ENCODE results near the gene CD300A.

The CD300A gene

DNA sequence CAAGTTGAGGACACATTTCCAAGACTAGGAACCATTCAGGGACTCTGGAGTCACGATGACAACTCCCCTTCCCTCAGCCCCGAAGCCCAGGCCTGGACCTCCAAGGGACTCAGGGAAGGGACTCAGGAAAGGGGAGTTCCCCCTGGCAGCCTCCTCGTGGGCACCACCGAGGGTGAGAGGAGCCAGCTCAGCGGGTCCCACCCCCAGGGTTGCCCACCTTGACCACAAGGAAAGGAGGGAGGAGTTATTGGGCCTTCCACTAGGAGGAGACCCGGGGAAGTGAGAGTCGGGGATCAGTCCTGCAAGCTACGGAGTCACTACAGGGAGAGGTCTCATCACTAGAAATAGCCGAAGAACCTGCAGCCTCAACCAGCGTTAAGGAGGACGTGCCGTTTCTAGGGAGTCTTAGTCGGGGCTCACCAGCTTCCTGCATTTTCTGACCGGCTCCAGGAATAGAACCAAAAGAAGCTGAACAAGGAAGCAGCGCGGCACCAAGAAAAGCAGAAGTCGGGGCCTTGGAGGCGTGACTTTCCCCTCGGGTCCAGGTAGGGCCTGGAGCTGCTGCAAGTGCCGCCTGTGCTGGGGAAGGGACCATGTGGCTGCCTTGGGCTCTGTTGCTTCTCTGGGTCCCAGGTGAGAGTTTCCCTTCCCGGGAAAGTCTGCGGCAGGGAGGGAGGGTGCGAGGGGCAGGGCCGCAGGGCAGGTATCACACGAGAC lies at the start of gene CD300A:
Gene CD300A, plus strand, starts transcription at position 524 of the 717 bp plus-strand sequence. Its CDS starts 70 bp downstream, at position 594.
- TF ChIP-seq, protein P1, sequence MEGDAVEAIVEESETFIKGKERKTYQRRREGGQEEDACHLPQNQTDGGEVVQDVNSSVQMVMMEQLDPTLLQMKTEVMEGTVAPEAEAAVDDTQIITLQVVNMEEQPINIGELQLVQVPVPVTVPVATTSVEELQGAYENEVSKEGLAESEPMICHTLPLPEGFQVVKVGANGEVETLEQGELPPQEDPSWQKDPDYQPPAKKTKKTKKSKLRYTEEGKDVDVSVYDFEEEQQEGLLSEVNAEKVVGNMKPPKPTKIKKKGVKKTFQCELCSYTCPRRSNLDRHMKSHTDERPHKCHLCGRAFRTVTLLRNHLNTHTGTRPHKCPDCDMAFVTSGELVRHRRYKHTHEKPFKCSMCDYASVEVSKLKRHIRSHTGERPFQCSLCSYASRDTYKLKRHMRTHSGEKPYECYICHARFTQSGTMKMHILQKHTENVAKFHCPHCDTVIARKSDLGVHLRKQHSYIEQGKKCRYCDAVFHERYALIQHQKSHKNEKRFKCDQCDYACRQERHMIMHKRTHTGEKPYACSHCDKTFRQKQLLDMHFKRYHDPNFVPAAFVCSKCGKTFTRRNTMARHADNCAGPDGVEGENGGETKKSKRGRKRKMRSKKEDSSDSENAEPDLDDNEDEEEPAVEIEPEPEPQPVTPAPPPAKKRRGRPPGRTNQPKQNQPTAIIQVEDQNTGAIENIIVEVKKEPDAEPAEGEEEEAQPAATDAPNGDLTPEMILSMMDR (IDR thresholded peaks at IDR 0.05; ENCODE audit: insufficient read depth, low read depth, low read length, missing control alignments), result no peak
- DNase-seq (ENCODE audit: low read depth), result no peak
- no peak within 1 kb of the TSS for H3K4me3 ChIP-seq (ENCODE audit: low read length)

DNA sequence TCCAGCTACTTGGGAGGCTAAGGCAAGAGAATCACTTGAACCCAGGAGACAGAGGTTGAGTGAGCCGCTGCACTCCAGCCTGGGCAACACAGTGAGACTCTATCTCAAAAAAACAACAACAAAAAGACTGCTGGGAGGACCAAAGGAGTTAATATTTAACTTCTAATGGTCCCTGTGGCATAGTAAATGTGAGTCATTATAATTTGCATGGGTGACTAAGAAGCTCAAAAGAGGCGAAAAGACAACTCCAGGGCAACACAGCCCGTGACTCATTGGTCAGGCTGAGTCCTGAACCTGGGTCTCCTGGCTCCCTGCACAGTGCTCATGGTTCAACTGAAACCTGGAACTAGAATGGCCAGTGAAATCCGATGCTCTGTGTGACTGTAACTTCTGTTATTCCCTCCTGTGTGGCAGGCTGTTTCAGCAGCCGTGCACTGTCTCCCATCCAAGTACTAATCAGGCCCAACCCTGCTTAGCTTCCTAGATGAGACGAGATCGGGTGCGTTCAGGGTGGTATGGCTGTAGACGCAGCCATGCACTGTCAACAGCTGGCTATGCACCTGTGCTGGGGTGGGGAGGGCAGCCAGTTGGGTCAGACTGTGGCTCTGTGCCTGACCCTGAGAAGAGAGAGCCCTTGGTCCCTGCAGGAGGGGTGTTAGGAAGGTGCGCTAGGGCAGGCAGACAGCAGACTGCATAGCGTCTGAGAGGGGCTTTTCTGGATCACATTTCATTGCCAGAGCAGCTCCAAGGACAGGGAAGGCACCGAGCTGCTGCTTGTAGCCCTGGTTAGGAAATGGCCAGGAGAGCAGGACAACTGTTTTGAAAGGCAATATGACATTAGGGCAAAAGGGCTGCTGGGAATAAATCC lies 49.0 kb upstream of the CD300A start:
- TF ChIP-seq, protein P1 (IDR thresholded peaks at IDR 0.05; ENCODE audit: insufficient read depth, low read depth, low read length, missing control alignments), result no peak
- peak; percentile 67 for DNase-seq (ENCODE audit: low read depth)
- no peak overlapping the region for H3K4me3 ChIP-seq (ENCODE audit: low read length)

DNA sequence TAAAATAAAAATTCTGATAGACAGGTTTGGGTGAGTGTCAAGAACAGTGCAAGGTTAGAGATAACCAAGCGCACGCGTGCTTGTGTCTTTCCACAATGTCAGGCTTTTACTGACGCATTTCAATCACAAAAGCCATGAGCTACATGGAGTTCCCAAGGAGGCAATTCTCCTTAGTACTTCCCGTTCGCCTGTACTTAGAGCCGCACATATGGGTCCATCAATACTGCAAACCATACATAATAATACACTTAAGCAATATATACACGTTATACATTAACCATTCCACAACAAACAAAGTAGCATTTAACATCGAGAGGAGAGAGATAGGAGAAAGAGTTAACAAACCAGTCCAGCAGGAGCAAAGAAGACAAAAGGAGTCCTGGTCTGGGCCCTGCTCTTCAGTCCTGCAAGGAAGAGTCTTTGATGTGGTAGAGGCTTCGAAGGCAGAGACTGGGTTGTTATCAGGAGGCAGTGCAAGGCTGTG lies 46.5 kb upstream of the CD300A start:
- H3K4me3 ChIP-seq (ENCODE audit: low read length), result no peak overlapping the region
- no peak for DNase-seq (ENCODE audit: low read depth)
- TF ChIP-seq, protein P1 (IDR thresholded peaks at IDR 0.05; ENCODE audit: insufficient read depth, low read depth, low read length, missing control alignments), result no peak

DNA sequence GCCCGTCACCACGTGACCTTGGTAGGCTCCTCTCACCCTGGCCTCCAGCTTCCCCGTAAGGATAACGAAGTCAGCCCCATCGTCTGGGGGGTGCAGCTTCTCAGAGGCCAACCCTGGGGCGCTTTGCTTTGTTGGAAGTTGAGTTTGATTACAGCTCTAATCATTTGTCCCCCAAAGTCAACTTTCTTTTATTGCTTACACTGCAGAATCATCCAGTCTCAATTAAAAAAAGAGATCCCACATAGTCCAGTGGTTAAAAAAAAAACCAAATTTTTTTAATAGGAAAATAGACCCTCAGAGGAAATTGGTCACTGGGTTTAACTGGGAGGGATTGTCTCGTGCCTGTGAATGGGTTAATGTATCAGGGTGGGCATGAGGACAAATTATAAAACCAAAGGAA lies 42.3 kb upstream of the CD300A start:
- H3K4me3 ChIP-seq (ENCODE audit: low read length), result no peak overlapping the region
- no peak for DNase-seq (ENCODE audit: low read depth)
- TF ChIP-seq, protein P1 (IDR thresholded peaks at IDR 0.05; ENCODE audit: insufficient read depth, low read depth, low read length, missing control alignments), result no peak

DNA sequence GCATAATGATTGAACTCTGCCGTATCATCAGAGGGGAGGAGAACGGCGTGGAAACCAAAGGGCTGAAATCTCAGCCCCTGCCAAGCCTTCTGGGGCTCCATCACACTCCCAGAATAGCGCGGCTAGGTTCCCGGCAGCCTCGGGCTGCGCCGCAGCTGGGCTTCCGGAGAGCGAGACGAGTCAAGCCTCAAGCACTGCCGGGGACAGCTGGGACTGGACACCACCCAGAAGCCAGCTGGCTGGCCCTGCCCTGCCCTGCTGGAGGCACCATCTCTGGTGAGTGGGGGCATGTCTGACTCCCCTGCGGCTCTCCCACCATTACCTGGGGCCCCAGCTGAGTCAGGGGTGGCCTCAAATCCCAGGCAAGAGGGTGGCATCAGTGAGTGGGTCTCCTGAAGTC lies 41.8 kb upstream of the CD300A start:
- no peak for DNase-seq (ENCODE audit: low read depth)
- H3K4me3 ChIP-seq (ENCODE audit: low read length), result no peak overlapping the region
- TF ChIP-seq, protein P1 (IDR thresholded peaks at IDR 0.05; ENCODE audit: insufficient read depth, low read depth, low read length, missing control alignments), result no peak

DNA sequence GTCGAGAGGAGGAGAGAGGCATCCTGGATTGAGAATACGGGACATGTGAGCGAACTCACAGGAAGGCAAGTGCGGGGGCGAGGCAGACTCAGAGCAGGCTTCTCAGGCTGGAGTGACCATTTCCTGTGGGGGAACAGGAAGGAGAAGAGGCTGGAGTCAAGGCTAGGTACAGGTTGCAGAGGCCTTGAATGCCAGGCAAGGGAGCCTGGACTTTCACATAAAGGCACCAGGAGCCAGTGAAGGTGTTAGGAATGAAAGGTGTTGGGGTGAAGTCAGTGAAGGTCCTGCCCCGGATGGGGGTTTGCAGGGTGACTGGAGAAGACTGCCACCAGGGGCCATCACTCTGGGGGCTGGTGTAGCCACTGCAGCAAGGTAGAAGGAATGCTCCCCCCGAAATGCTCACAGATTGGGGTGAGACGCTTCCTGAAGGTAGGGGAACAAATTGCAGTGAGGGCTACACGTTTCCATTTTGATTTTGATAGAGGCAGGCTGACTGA lies 39.8 kb upstream of the CD300A start:
- DNase-seq (ENCODE audit: low read depth), result no peak
- H3K4me3 ChIP-seq (ENCODE audit: low read length), result no peak overlapping the region
- TF ChIP-seq, protein P1 (IDR thresholded peaks at IDR 0.05; ENCODE audit: insufficient read depth, low read depth, low read length, missing control alignments), result no peak
